ENCODE measurements around the gene DEDD. TPM values are rescaled to one million over a fixed set of nuclear protein-coding genes. Genes with fewer than 3 reads are reported as not detected.

DEDD gene
- polyA plus RNA-seq, 1 of the 3 experiments (the other 2 are of a cell fraction): 45.0 TPM

DNA sequence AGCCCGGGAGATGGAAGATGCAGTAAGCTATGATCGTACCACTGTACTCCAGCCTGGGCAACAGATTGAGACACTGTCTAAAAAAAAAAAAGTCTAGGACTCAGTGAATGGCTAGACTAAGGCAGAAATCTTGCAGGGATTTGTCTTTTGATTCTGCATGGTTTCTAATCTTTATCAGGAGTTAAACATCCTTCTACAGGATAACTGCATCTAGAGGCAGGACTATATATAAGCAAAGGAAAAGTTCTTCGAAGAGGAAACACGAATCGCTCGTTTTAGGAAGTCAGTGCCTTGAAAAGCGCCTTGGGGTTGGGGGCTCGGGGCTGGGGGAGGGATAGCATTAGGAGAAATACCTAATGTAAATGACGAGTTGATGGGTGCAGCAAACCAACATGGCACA lies 20.7 kb upstream of the DEDD start:
- H3F3A ChIP-seq (replicated peaks; ENCODE audit: insufficient read depth): no peaks in the 10 kb centered on the region
- no peaks in the 10 kb centered on the region for H3K9me2 ChIP-seq
- H3K4me1 ChIP-seq (ENCODE audit: control insufficient read depth in 1 of 2, insufficient read depth in 2 of 2, low read depth in 1 of 2, low read length in 1 of 2): peaks cover 0 to 4% of the 10 kb centered on the region in 2 experiments; a peak in 3 of 4 replicates
- CTCF ChIA-PET: interaction anchor here (0.8 to 1.6 kb wide), 4 partner anchors 10 to 81 kb away, joined by 3 to 5 read pairs (median 4); no protein-coding TSS in a partner anchor
- POLR2A ChIA-PET: interaction anchor here (0.6 to 1.3 kb wide), 5 partner anchors 13 to 108 kb away, joined by 3 to 12 read pairs (median 3); partner anchors contain the start of genes DEDD, KLHDC9, PPOX and USF1
- H3K36me3 ChIP-seq (replicated peaks in 1 of 2; ENCODE audit: control insufficient read depth in 1 of 2, insufficient read depth in 2 of 2, low read length in 1 of 2): peaks cover 4 to 14% of the 10 kb centered on the region in 2 experiments
- H3K79me2 ChIP-seq (ENCODE audit: insufficient read depth): peaks cover 16% of the 10 kb centered on the region
- WGBS (ENCODE audit: low lambda C conversion rate): 27% methylated on average over 9 of the region's 9 CpGs
- H2AFZ ChIP-seq (ENCODE audit: low read depth): peak overlapping the region; percentile 93
- H3K9ac ChIP-seq: peak overlapping the region; percentile 97; the same call in 1 of the 2 replicates
- H4K20me1 ChIP-seq (ENCODE audit: insufficient read depth): no peaks in the 10 kb centered on the region
- TF ChIP-seq MEF2A (IDR thresholded peaks at IDR 0.05; ENCODE audit: borderline replicate concordance, low read depth) (no peak), GATA2 (CRISPR knock-in tag; IDR thresholded peaks at IDR 0.05) (no peak), RAD21 (IDR thresholded peaks at IDR 0.05; ENCODE audit: low read length) (no peak), POLR2AphosphoS5 (IDR thresholded peaks at IDR 0.05; ENCODE audit: low read depth, low read length) (no peak), EP300 (IDR thresholded peaks at IDR 0.05; ENCODE audit: borderline replicate concordance in 1 of 2, low read depth in 1 of 2, low read length in 1 of 2) (no peak), PBX3 (IDR thresholded peaks at IDR 0.05) (no peak), RFX5 (IDR thresholded peaks at IDR 0.05; ENCODE audit: low read length) (no peak), TEAD4 (IDR thresholded peaks at IDR 0.05; ENCODE audit: borderline replicate concordance, insufficient read depth) (no peak), ELF1 (IDR thresholded peaks at IDR 0.05) (no peak)
- TF ChIP-seq, protein P1, sequence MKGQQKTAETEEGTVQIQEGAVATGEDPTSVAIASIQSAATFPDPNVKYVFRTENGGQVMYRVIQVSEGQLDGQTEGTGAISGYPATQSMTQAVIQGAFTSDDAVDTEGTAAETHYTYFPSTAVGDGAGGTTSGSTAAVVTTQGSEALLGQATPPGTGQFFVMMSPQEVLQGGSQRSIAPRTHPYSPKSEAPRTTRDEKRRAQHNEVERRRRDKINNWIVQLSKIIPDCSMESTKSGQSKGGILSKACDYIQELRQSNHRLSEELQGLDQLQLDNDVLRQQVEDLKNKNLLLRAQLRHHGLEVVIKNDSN (IDR thresholded peaks at IDR 0.05; ENCODE audit: borderline replicate concordance, low read depth): no peak
- H3K4me2 ChIP-seq: peak overlapping the region; percentile 77; the same call in 1 of the 2 replicates
- H3K27ac ChIP-seq (ENCODE audit: low read depth in 2 of 2, low read length in 1 of 2): peak overlapping the region; percentile 97
- no peaks in the 10 kb centered on the region for H3K9me3 ChIP-seq
- H3K27me3 ChIP-seq (ENCODE audit: insufficient read depth): no peaks in the 10 kb centered on the region
- peak overlapping the region; percentile 61 to 98 for H3K4me3 ChIP-seq (ENCODE audit: low read depth in 2 of 2, low read length in 1 of 2)
- DNase-seq: no peak

DNA sequence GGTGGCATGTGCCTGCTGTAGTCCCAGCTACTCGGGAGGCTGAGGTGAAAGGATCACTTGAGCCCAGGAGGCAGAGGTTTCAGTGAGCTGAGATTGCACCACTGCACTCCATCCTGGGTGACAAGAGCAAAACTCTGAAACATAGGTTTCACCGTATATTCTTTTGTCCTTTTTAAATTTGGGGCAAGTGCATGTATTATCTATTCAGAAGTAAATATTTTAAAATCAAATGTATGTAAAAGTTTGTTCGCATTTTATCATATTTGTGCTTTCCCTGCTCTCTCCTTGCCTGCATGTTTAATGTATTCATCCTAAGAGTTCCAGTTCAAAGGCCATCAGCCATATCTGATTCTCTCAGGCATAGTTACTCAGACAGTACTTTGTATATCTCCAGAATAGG lies 13.4 kb upstream of the DEDD start:
- no peak for DNase-seq
- no peaks in the 10 kb centered on the region for H3F3A ChIP-seq (replicated peaks; ENCODE audit: insufficient read depth)
- H3K4me2 ChIP-seq: no peak overlapping the region
- no peak overlapping the region for H3K27ac ChIP-seq (ENCODE audit: low read depth in 2 of 2, low read length in 1 of 2)
- H3K4me3 ChIP-seq (ENCODE audit: low read depth in 2 of 2, low read length in 1 of 2): no peak overlapping the region
- H4K20me1 ChIP-seq (ENCODE audit: insufficient read depth): no peaks in the 10 kb centered on the region
- H2AFZ ChIP-seq (ENCODE audit: low read depth): no peak overlapping the region
- H3K27me3 ChIP-seq (ENCODE audit: insufficient read depth): no peaks in the 10 kb centered on the region
- ChIA-PET CTCF (interaction anchor here (1.5 kb wide), 1 partner anchor 20 kb away, joined by 3 read pairs; the partner anchor contains the start of gene PPOX), POLR2A (no interaction called here)
- H3K9me2 ChIP-seq: no peaks in the 10 kb centered on the region
- H3K9me3 ChIP-seq: no peaks in the 10 kb centered on the region
- TF ChIP-seq PBX3 (IDR thresholded peaks at IDR 0.05): no peak
- TF ChIP-seq YY1 (IDR thresholded peaks at IDR 0.05; ENCODE audit: low read depth): no peak
- no peak for TF ChIP-seq ELF1 (IDR thresholded peaks at IDR 0.05)
- no peak for TF ChIP-seq CTCF (IDR thresholded peaks at IDR 0.05)
- no peak for TF ChIP-seq JUND (IDR thresholded peaks at IDR 0.05)
- no peak for TF ChIP-seq EZH2phosphoT487 (IDR thresholded peaks at IDR 0.05; ENCODE audit: borderline replicate concordance, low read depth)
- TF ChIP-seq, protein P1 (IDR thresholded peaks at IDR 0.05; ENCODE audit: borderline replicate concordance, low read depth): no peak
- no peak for TF ChIP-seq RCOR1 (IDR thresholded peaks at IDR 0.05; ENCODE audit: low read length)
- TF ChIP-seq, protein P2, sequence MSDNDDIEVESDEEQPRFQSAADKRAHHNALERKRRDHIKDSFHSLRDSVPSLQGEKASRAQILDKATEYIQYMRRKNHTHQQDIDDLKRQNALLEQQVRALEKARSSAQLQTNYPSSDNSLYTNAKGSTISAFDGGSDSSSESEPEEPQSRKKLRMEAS (IDR thresholded peaks at IDR 0.05; ENCODE audit: low read depth): no peak
- no peak overlapping the region for H3K9ac ChIP-seq
- H3K79me2 ChIP-seq (ENCODE audit: insufficient read depth): no peaks in the 10 kb centered on the region
- no peaks in the 10 kb centered on the region for H3K4me1 ChIP-seq (ENCODE audit: control insufficient read depth in 1 of 2, insufficient read depth in 2 of 2, low read depth in 1 of 2, low read length in 1 of 2)
- WGBS (ENCODE audit: low lambda C conversion rate): 87% methylated on average over 3 of the region's 3 CpGs
- no peaks in the 10 kb centered on the region for H3K36me3 ChIP-seq (replicated peaks in 1 of 2; ENCODE audit: control insufficient read depth in 1 of 2, insufficient read depth in 2 of 2, low read length in 1 of 2)
